HG02870 (cell line): ENCODE measurements around the gene PTGES.
"Not testable (repeated sequence)": the region's sequence is repeated elsewhere in the genome, so short reads cannot be mapped to it uniquely, and the experiment has no call there.

ENCODE experiments used
- ATAC-seq: cut with Tn5 transposase; IDR thresholded peaks from one replicate; pipeline ENCODE4 v1.9.1; 2021; ENCODE audit warnings: mild to moderate bottlenecking, moderate library complexity; ENCODE audit not compliant: unreplicated experiment

Gene PTGES, protein sequence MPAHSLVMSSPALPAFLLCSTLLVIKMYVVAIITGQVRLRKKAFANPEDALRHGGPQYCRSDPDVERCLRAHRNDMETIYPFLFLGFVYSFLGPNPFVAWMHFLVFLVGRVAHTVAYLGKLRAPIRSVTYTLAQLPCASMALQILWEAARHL

DNA sequence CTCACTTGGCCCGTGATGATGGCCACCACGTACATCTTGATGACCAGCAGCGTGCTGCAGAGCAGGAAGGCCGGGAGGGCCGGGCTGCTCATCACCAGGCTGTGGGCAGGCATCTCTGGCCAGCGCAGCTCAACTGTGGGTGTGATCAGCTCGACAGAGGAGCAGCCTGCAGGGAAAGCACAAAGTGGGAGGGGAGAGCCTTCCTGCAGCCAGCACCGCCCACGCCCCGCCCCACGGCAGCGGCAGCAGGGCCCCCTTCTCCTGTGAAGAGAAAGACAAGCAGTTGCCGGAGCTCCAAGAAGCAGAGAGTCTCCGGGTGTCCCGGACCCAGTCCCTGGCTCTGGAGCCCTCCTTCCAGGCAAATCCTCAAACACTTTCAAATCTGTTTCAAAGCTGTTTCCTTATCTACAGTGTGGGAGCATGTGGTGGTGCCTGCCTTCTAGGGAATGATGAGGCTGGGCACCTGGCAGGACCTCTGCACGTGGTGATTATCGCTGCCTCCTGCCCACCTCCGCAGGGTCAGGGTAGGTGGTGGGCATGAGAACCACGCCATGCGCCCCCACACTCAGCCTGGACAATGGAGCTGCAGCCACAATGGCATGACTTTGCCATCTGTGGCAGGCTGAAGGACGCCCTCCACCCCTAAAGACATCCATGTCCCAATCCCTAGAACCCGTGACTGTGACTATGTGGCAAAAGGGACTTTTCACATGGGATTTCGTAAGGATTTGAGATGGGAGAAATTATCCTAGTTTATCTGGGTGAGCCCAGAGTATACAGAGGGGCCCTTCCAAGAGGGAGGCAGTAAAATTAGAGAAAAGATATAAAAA lies at the start of gene PTGES:
Gene PTGES (minus strand): TSS at position 143 of the 830 bp plus-strand sequence. CDS start 30 bp downstream, at position 113.
- no peak for ATAC-seq

DNA sequence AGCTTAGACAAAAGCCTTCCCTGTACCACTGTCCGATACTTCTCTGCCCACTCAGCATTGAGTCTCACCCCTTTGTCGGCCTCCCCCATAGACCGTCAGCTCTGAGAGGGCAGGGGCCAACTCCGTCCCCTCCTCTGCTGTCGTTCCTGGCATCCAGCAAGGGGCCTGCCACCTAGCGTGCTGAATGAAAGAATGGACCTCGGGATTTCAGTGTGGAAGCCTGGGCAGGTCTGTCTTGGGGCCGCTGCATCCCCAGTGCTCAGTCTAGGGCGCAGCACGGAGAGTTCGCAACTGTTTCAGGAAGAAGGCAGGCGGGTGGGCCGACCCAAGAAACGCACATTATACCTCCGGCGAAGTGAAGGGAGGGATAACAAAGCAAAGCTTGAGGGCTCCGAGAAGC lies 48.7 kb upstream of the PTGES start:
- no peak for ATAC-seq

DNA sequence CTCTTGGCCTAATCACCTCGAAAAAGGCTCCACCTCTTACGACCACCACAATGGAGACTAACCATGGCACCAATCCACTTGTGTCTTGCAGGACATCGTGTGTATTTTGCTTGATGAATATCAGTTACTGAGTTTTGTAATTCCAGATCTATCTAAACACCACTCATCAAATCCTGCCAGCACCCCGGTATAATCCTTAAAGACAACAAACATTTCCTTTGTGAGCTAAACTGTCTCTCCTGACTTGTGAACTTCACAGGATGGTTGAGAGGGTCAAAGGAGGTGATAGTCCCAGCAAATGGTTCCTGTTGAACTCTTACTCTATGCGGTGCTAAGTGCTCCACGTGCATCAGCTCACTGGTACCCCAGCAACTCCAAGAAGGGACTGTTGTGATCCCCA lies 46.1 kb upstream of the PTGES start:
- ATAC-seq, result no peak

GRCh38 chr9:129796029-129796428 lies 43.2 kb upstream of the PTGES start:
- ATAC-seq, result not testable (repeated sequence)

GRCh38 chr9:129794549-129794948 lies 41.7 kb upstream of the PTGES start:
- ATAC-seq, result no peak

GRCh38 chr9:129786481-129786880 lies 33.6 kb upstream of the PTGES start:
- no peak for ATAC-seq

DNA sequence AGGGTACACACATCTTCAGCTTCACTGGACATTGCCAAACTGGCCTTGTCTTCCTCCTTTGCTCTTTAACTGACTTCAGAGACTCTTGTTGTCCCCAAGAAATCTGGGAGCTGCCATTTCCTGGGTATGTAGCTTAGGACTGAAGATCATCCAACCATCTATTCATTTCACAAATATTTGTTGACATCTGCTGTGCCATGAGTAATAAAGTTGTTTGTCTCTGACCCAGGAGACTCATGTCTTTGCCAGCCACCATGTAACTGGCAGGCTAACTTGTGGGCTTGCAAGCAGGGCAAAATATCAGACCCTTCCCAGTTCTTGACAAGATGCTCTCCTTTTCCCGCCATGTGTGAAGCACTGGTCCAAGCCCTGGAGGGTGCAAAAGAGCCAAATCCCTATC lies 33.0 kb upstream of the PTGES start:
- no peak for ATAC-seq

- not testable (repeated sequence) for ATAC-seq
Observed at GRCh38 chr9:129784970-129785369, 32.1 kb upstream of the PTGES start.

GRCh38 chr9:129783516-129784361 lies 30.9 kb upstream of the PTGES start:
- no peak for ATAC-seq

- no peak for ATAC-seq
Observed at GRCh38 chr9:129781981-129782380, 29.1 kb upstream of the PTGES start.

DNA sequence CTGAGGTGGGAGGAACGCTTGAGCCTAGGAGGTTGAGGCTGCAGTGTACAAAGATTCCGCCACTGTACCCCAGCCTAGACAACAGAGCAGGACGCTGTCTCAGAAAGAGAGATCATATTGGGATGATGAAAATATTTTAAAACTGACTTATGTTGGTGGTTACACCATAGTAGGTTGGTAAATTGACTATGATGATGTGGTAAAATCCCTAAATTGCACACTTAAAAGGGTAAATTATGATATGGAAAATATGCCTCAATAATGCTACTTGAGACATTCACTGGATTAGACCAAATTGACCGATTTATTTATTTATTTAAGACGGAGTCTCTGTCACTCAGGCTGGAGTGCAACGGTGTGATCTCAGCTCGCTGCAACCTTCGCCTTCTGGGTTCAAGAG lies 28.3 kb upstream of the PTGES start:
- no peak for ATAC-seq

DNA sequence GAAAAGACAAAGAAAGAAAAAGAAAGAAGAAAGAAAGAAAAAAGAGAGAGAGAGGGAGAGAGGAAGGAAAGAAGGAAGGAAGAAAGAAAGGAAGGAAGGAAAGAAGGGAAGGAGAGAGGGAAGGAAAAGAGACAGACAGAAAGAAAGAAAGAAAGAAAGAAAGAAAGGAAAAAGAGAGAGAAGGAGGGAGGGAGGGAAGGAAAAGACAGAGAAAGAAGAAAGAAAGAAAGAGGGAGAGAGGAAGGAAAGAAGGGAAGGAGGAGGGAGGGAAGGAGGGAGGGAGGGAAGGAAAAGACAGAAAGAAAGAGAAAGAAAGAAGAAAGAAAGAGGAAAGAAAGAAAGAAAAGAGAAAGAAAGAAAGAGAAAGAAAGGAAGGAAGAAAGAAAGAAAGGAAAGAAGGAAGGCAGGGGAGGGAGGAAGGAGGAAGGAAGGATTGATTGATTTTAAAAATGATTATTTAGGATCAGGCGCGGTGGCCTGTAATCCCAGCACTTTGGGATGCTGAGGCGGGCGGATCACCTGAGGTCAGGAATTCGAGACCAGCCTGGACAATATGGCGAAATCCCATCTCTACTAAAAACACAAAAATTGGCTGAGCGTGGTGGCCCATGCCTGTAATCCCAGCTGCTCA lies 26.8 kb upstream of the PTGES start:
- ATAC-seq, result no peak

DNA sequence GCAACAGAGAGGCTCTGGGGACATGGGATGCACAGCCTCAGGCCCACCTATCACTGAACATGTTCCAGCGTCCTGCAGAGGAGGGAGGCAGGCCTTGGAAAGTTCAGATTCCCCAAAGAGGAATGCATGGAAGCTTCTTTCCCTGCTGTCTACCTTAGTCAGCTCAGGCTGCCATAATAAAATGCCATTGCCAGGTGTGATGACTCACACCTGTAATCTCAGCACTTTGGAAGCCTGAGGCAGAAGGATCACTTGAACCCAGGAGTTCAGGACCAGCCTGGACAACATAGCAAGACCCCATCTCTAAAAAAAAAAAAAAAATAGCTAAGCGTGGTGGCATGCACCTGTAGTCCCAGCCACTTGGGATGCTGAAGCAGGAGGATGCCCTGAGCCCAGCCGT lies 25.6 kb upstream of the PTGES start:
- ATAC-seq, result no peak

DNA sequence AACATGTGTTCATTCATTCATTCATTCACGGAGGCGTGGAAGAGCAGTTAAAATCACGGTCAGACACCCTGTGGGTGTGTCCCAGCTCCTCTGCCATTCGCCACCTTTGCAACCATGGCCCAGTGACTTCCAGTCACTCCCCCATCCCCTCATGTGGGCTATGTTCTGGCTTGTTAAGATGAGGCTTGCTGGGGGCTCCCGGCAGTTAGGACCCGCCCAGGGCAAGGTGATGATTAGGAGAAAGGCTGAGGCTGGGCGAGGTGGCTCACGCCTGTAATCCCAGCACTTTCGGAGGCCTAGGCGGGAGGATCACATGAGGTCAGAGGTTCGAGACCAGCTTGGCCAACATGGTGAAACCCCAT lies 24.9 kb upstream of the PTGES start:
- no peak for ATAC-seq

DNA sequence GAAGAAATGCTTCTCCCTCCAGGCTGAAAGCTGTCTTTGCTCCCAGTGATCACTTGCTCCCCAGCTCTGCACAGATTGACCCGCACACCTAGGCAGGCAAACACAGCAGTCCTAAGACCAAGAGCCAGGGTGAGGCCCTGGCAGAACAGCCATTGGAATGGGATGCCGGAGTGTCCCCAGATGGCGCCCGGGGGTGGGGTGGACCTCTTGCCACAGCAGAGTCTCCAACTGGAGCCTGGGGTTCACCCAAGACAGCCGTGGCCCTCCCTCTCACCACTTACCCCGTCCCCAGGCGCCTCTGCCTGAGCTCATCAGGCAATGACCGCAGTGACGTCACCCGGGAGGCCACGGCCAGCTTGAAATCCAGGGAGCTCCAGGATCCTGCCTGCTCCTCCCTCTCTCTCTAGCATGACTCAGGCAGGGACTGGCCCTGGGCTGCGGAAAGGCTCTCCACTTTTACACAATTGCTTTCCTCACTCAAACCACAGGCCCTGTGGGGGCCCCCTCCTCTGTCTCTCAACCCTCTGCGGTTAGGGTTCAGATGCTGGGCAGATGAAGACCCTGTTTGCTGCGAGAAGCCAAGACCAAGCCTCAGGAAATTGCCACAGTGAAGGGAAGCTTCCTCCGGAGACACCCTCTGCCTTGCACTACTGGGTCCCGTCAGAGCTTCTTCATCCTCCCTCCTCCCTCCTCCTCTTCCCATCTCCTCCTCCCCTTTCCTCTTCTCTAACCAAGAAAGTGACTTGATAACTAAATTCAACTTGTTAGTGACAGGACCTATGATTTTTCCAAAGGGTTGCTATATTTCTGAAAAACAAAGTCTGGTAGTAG lies 24.3 kb upstream of the PTGES start:
- no peak for ATAC-seq

DNA sequence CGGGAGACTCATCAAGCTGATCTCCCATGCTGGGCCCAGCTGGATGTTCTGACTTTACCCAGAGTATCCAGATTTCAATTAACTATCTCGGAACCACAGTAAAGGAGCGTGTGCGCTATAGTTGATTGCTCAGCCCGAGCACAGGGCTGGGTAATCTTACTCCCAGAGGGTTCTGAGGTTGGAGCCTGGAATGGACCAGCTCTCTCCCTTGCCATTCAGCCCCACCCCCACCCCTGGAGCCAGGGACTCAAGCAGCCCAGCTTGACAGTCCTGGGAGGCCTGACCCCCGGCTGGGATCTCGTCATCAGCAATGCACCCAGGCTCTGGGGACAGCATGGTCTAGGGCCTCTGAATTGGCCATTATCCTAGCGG lies 23.7 kb upstream of the PTGES start:
- no peak for ATAC-seq

DNA sequence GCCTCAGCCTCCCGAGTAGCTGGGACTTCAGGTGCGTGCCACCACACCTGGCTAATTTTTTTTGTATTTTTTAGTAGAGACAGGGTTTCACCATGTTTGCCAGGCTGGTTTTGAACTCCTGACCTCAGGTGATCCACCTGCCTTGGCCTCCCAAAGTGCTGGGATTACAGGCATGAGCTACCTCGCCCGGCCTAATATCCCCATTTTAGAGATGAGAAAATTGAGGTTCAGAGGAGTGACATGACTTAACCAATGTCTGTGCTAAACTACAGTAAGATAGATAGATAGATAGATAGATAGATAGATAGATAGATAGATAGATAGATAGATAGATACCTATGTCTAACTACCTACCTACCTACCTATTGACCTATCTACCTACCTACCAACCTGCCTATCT lies 23.3 kb upstream of the PTGES start:
- not testable (repeated sequence) for ATAC-seq

- ATAC-seq, result no peak
Observed at GRCh38 chr9:129775448-129775798, 22.6 kb upstream of the PTGES start.

DNA sequence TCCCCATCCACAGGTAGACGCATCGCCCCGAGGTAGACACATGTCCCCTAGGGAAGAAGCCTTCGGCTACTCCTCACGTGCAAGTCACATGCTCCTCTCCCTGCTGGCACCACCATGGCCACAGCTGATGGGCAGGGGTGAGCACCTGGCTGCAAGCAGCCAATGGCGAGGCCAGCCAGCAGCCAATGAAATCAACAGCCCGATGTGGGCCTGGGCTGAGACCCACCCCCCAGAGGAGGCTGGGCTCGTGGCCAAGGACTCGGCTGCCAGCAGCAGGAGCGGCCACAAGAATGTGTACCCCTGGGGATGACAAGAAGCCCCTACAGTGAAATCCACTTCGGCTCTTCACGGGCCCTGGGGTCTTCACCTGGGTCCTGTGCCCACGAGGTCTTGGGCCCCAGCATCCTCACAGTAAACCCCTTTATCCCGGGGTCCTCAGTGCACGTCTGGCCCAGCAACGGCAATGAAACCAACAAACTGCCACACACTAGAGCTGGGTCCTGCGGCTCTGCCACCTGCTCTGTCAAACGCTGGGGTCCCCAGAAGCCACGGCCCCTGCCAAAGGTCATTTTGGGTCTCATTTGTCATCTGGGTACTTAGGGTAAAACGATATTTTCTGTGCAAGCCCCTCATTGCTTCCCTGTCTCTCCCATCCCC lies 22.1 kb upstream of the PTGES start:
- ATAC-seq, result no peak
